ENCODE data around the gene ZFAND4.
A peak's percentile ranks its signal among the peaks of the same experiment; 100 is the strongest.

Gene ZFAND4

GRCh38 chr10:45599646-45600045 lies 72.9 kb downstream of the ZFAND4 start:
- no peak overlapping the region for H3K4me2 ChIP-seq
- H3K27me3 ChIP-seq (ENCODE audit: insufficient read depth, low read depth) = no peaks in the 10 kb centered on the region
- H4K20me1 ChIP-seq (ENCODE audit: insufficient read depth) = no peaks in the 10 kb centered on the region
- H3K27ac ChIP-seq = no peak overlapping the region
- H2AFZ ChIP-seq (ENCODE audit: low read depth) = no peak overlapping the region
- TF ChIP-seq, protein P1, sequence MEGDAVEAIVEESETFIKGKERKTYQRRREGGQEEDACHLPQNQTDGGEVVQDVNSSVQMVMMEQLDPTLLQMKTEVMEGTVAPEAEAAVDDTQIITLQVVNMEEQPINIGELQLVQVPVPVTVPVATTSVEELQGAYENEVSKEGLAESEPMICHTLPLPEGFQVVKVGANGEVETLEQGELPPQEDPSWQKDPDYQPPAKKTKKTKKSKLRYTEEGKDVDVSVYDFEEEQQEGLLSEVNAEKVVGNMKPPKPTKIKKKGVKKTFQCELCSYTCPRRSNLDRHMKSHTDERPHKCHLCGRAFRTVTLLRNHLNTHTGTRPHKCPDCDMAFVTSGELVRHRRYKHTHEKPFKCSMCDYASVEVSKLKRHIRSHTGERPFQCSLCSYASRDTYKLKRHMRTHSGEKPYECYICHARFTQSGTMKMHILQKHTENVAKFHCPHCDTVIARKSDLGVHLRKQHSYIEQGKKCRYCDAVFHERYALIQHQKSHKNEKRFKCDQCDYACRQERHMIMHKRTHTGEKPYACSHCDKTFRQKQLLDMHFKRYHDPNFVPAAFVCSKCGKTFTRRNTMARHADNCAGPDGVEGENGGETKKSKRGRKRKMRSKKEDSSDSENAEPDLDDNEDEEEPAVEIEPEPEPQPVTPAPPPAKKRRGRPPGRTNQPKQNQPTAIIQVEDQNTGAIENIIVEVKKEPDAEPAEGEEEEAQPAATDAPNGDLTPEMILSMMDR (conservative IDR thresholded peaks at IDR 0.05; ENCODE audit: low read depth, low read length) = no peak
- H3K9ac ChIP-seq = no peak overlapping the region
- H3K79me2 ChIP-seq (ENCODE audit: insufficient read depth, low read depth) = no peaks in the 10 kb centered on the region
- H3K36me3 ChIP-seq (ENCODE audit: insufficient read depth) = no peaks in the 10 kb centered on the region
- H3K4me3 ChIP-seq (IDR thresholded peaks at IDR 0.05; ENCODE audit: insufficient read depth, low read depth, low read length) = no peak overlapping the region
- H3K4me1 ChIP-seq (ENCODE audit: low read depth, poor library complexity, severe bottlenecking) = no peaks in the 10 kb centered on the region

DNA sequence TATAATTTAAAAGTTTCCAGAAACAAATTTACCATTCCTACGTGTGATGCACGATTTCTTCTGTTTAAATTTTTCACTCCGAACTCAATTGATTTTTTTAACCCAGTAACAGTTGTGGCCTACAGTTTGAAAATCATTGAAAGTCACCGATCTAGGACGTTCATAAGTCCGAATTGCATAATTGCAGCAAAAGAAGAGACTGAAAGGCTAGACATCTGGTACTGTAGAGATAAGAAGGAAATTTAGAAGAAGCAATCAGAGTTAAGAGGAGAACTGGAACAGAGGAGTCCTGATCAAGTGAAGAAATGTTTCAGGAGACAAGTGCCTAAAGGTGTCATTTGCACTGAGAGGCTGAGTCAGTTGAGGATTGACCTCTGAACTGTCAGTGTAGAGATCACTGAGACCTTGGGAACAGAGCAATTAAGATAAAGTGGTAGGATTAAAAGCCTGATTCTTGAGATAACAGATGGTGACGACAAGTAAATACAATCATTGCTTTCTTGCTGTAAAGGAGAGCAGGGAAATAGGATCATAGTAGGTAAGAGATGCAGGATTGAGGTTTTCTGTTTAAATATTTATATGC lies 73.5 kb downstream of the ZFAND4 start:
- Histone ChIP-seq H3K27ac (no peak overlapping the region), H3K9ac (no peak overlapping the region), H3K36me3 (ENCODE audit: insufficient read depth) (no peaks in the 10 kb centered on the region), H3K4me1 (ENCODE audit: low read depth, poor library complexity, severe bottlenecking) (no peaks in the 10 kb centered on the region), H3K27me3 (ENCODE audit: insufficient read depth, low read depth) (no peaks in the 10 kb centered on the region), H3K4me2 (no peak overlapping the region), H4K20me1 (ENCODE audit: insufficient read depth) (no peaks in the 10 kb centered on the region), H3K4me3 (IDR thresholded peaks at IDR 0.05; ENCODE audit: insufficient read depth, low read depth, low read length) (no peak overlapping the region), H2AFZ (ENCODE audit: low read depth) (no peak overlapping the region), H3K79me2 (ENCODE audit: insufficient read depth, low read depth) (0 out of 2 replicates have a peak, but pooled peaks cover under 1% of the 10 kb centered on the region)
- TF ChIP-seq, protein P1 (conservative IDR thresholded peaks at IDR 0.05; ENCODE audit: low read depth, low read length) = no peak

- Histone ChIP-seq H3K27ac (no peak overlapping the region), H4K20me1 (ENCODE audit: insufficient read depth) (no peaks in the 10 kb centered on the region), H3K9ac (no peak overlapping the region), H3K4me1 (ENCODE audit: low read depth, poor library complexity, severe bottlenecking) (peaks cover 16% of the 10 kb centered on the region), H3K4me3 (IDR thresholded peaks at IDR 0.05; ENCODE audit: insufficient read depth, low read depth, low read length) (no peak overlapping the region), H3K79me2 (ENCODE audit: insufficient read depth, low read depth) (peaks cover 12% of the 10 kb centered on the region), H2AFZ (ENCODE audit: low read depth) (no peak overlapping the region), H3K4me2 (no peak overlapping the region), H3K27me3 (ENCODE audit: insufficient read depth, low read depth) (no peaks in the 10 kb centered on the region), H3K36me3 (ENCODE audit: insufficient read depth) (no peaks in the 10 kb centered on the region)
- TF ChIP-seq, protein P1 (conservative IDR thresholded peaks at IDR 0.05; ENCODE audit: low read depth, low read length) = no peak
Observed at GRCh38 chr10:45596526-45596925, 76.0 kb downstream of the ZFAND4 start.

- Histone ChIP-seq H3K4me3 (IDR thresholded peaks at IDR 0.05; ENCODE audit: insufficient read depth, low read depth, low read length) (no peak overlapping the region), H3K27ac (no peak overlapping the region), H4K20me1 (ENCODE audit: insufficient read depth) (no peaks in the 10 kb centered on the region), H3K36me3 (ENCODE audit: insufficient read depth) (no peaks in the 10 kb centered on the region), H2AFZ (ENCODE audit: low read depth) (peak overlapping the region; percentile 78), H3K9ac (peak overlapping the region; percentile 41; the same call in 1 of the 2 replicates), H3K79me2 (ENCODE audit: insufficient read depth, low read depth) (peaks cover 12% of the 10 kb centered on the region), H3K4me1 (ENCODE audit: low read depth, poor library complexity, severe bottlenecking) (peaks cover 16% of the 10 kb centered on the region), H3K4me2 (peak overlapping the region; percentile 82), H3K27me3 (ENCODE audit: insufficient read depth, low read depth) (no peaks in the 10 kb centered on the region)
- TF ChIP-seq, protein P1 (conservative IDR thresholded peaks at IDR 0.05; ENCODE audit: low read depth, low read length) = no peak
Observed at GRCh38 chr10:45594276-45595157, 78.1 kb downstream of the ZFAND4 start.

Data from KMS-11 (cell line).